T-helper 2 cell (primary cell): ENCODE results near the gene CPLX3.

Source experiments
- DNase-seq, 5 experiments: peaks; one replicate each; pipeline versions ENCODE4 v3.0.0 to v3.0.0-alpha.2; 2012 to 2022

CPLX3 gene

GRCh38 chr15:74804935-74805334, 21.5 kb upstream of the CPLX3 start:
- no peak for DNase-seq

GRCh38 chr15:74807282-74807681, 19.1 kb upstream of the CPLX3 start:
- no peak for DNase-seq

- no peak for DNase-seq
Observed at GRCh38 chr15:74808078-74808839, 18.2 kb upstream of the CPLX3 start.

- no peak for DNase-seq
Observed at GRCh38 chr15:74808840-74809229, 17.6 kb upstream of the CPLX3 start.

GRCh38 chr15:74809242-74809641, 17.2 kb upstream of the CPLX3 start:
- DNase-seq, result no peak

GRCh38 chr15:74809956-74810355, 16.5 kb upstream of the CPLX3 start:
- DNase-seq, result no peak

GRCh38 chr15:74812533-74812932, 13.9 kb upstream of the CPLX3 start, which contains the start of gene LMAN1L:
LMAN1L (plus strand) TSS chr15:74812835; CDS start chr15:74812855, 20 bp downstream.
- DNase-seq, result no peak

GRCh38 chr15:74815121-74815934, 11.1 kb upstream of the CPLX3 start:
- DNase-seq, result no peak

GRCh38 chr15:74815961-74816360, 10.5 kb upstream of the CPLX3 start:
- DNase-seq, result no peak

GRCh38 chr15:74816624-74817369, 9.6 kb upstream of the CPLX3 start:
- no peak for DNase-seq

- DNase-seq, result no peak
Observed at GRCh38 chr15:74817370-74817737, 9.1 kb upstream of the CPLX3 start.

- no peak for DNase-seq
Observed at GRCh38 chr15:74820056-74820455, 6.4 kb upstream of the CPLX3 start.

- DNase-seq, result no peak
Observed at GRCh38 chr15:74821091-74821789, 5.2 kb upstream of the CPLX3 start.

GRCh38 chr15:74821790-74822158, 4.7 kb upstream of the CPLX3 start:
- no peak for DNase-seq

GRCh38 chr15:74822233-74822632, 4.2 kb upstream of the CPLX3 start:
- DNase-seq, result no peak

- no peak for DNase-seq
Observed at GRCh38 chr15:74823324-74823723, 3.1 kb upstream of the CPLX3 start.

- no peak for DNase-seq
Observed at GRCh38 chr15:74824976-74825375, 1.5 kb upstream of the CPLX3 start.

GRCh38 chr15:74825866-74826265, 561 bp upstream of the CPLX3 start:
- no peak for DNase-seq

- DNase-seq, result no peak
Observed at GRCh38 chr15:74826921-74827320, 494 bp downstream of the CPLX3 start.

- DNase-seq, result no peak
Observed at GRCh38 chr15:74827614-74828013, 1.2 kb downstream of the CPLX3 start.

- no peak for DNase-seq
Observed at GRCh38 chr15:74828835-74829234, 2.4 kb downstream of the CPLX3 start.

GRCh38 chr15:74829486-74829885, 3.1 kb downstream of the CPLX3 start:
- DNase-seq, result no peak

GRCh38 chr15:74829991-74830390, 3.6 kb downstream of the CPLX3 start:
- no peak for DNase-seq
